PC-9 (cell line): ENCODE results near the gene SUFU. TPM values are rescaled to one million over a fixed set of nuclear protein-coding genes. Genes with fewer than 3 reads are reported as not detected.

Source experiments
- BruUV-seq: library from RNA; stranded (reverse); fragments of 400-500 nt; replicated peaks from 2 replicates; lab custom pipeline; 2021; lab: Mats Ljungman, UMichigan
- CTCF ChIA-PET: fragments of 300-600 bp; sonication (Branson Sonifier 250); formaldehyde crosslinking; loops from one replicate; lab custom pipeline; 2022; ENCODE audit warnings: antibody characterized with exemption; lab: Charles Lee
- POLR2A ChIA-PET: fragments of 300-600 bp; sonication (Branson Sonifier 250); formaldehyde crosslinking; loops from one replicate; lab custom pipeline; 2022; ENCODE audit warnings: antibody characterized with exemption; ENCODE audit not compliant: unreplicated experiment; lab: Charles Lee
- DNase-seq, 2 experiments: peaks; one replicate each; pipeline versions ENCODE4 v3.0.0 to v3.0.0-alpha.2; 2015 to 2022; ENCODE audit warnings: mixed read lengths in 1 of 2
- H2AFZ ChIP-seq: fragments of 200-600 bp; sonication (generic); 2 replicates; pipeline ENCODE4 v1.8.1; 2017; ENCODE audit warnings: antibody characterized with exemption
- H3F3A ChIP-seq: fragments of 200-600 bp; sonication (generic); 2 replicates; pipeline ENCODE4 v1.8.1; 2017; ENCODE audit warnings: antibody characterized with exemption, mild to moderate bottlenecking, low read depth; ENCODE audit not compliant: insufficient read depth
- H3K27ac ChIP-seq: fragments of 200-600 bp; sonication (generic); 2 replicates; pipeline ENCODE4 v1.6.1; 2016; ENCODE audit warnings: mixed run types
- H3K27me3 ChIP-seq: fragments of 200-600 bp; sonication (generic); 2 replicates; pipeline ENCODE4 v1.6.1; 2016; ENCODE audit warnings: low read depth, mixed run types; ENCODE audit not compliant: insufficient read depth
- H3K36me3 ChIP-seq: fragments of 200-600 bp; sonication (generic); 2 replicates; pipeline ENCODE4 v1.6.1; 2016; ENCODE audit warnings: low read depth, mixed run types
- H3K4me1 ChIP-seq: fragments of 200-600 bp; sonication (generic); replicated peaks from 2 replicates; pipeline ENCODE4 v1.6.1; 2016; ENCODE audit warnings: mixed run types; ENCODE audit not compliant: insufficient read depth
- H3K4me2 ChIP-seq: fragments of 200-600 bp; sonication (generic); 2 replicates; pipeline ENCODE4 v1.6.1; 2017; ENCODE audit warnings: mixed run types
- H3K4me3 ChIP-seq: fragments of 200-600 bp; sonication (generic); 2 replicates; pipeline ENCODE4 v1.6.1; 2016; ENCODE audit warnings: mixed run types
- H3K79me2 ChIP-seq: fragments of 200-600 bp; sonication (generic); 2 replicates; pipeline ENCODE4 v1.6.1; 2017; ENCODE audit warnings: low read depth, mixed run types
- H3K9me2 ChIP-seq: fragments of 200-600 bp; sonication (generic); 2 replicates; pipeline ENCODE4 v1.8.1; 2017; ENCODE audit warnings: mild to moderate bottlenecking; ENCODE audit not compliant: insufficient read depth
- H3K9me3 ChIP-seq: fragments of 200-600 bp; sonication (generic); 2 replicates; pipeline ENCODE4 v1.8.1; 2016; ENCODE audit warnings: low read depth; ENCODE audit not compliant: insufficient read depth
- H4K20me1 ChIP-seq: fragments of 200-600 bp; sonication (generic); 2 replicates; pipeline ENCODE4 v1.8.1; 2017; ENCODE audit not compliant: insufficient read depth
- EZH2 ChIP-seq: fragments of 200-600 bp; sonication (generic); IDR thresholded peaks from 2 replicates; pipeline ENCODE4 v1.8.0; 2017; ENCODE audit warnings: antibody characterized with exemption, low read depth
- intact Hi-C: fragments of 100-400 bp; cut with micrococcal nuclease; formaldehyde crosslinking; loops from one replicate; pipeline ENCODE4 v1.10.0; 2022; ENCODE audit not compliant: unreplicated experiment
- total RNA-seq: library from RNA; stranded (reverse); gene quantifications from 2 replicates; pipeline ENCODE4 v1.2.3, GENCODE V29; 2021
- TF ChIP-seq, protein P1 (sequence below): fragments of 200-600 bp; sonication (generic); conservative IDR thresholded peaks from 2 replicates; pipeline ENCODE4 v1.6.1; 2017; ENCODE audit warnings: mixed run types, antibody characterized with exemption, mild to moderate bottlenecking, moderate library complexity

Gene SUFU
- total RNA-seq, 1 experiment from 2014 or later, result 20.2 TPM

GRCh38 chr10:102656026-102656425 lies 152.3 kb downstream of the SUFU start:
- Histone ChIP-seq H3K27me3 (no peaks in the 10 kb centered on the region), H3K79me2 (peaks cover 29% of the 10 kb centered on the region), H2AFZ (no peak overlapping the region), H3K4me1 (no peaks in the 10 kb centered on the region), H3K36me3 (no peaks in the 10 kb centered on the region), H3K27ac (no peak overlapping the region), H3K9me3 (no peaks in the 10 kb centered on the region), H3F3A (no peaks in the 10 kb centered on the region), H4K20me1 (peaks cover 31% of the 10 kb centered on the region), H3K4me3 (no peak overlapping the region), H3K9me2 (no peaks in the 10 kb centered on the region), H3K4me2 (no peak overlapping the region)
- intact Hi-C loops, result no loop called here
- ChIA-PET POLR2A (interaction anchor here (0.6 to 0.7 kb wide), 2 partner anchors 10 to 29 kb away, joined by 4 to 6 read pairs; no protein-coding TSS in a partner anchor), CTCF (interaction anchor here (0.6 kb wide), 2 partner anchors 13 to 426 kb away, joined by 3 to 7 read pairs; no protein-coding TSS in a partner anchor)
- DNase-seq, result no peak
- no TSS peak for BruUV-seq
- TF ChIP-seq EZH2, result no peak
- TF ChIP-seq, protein P1, sequence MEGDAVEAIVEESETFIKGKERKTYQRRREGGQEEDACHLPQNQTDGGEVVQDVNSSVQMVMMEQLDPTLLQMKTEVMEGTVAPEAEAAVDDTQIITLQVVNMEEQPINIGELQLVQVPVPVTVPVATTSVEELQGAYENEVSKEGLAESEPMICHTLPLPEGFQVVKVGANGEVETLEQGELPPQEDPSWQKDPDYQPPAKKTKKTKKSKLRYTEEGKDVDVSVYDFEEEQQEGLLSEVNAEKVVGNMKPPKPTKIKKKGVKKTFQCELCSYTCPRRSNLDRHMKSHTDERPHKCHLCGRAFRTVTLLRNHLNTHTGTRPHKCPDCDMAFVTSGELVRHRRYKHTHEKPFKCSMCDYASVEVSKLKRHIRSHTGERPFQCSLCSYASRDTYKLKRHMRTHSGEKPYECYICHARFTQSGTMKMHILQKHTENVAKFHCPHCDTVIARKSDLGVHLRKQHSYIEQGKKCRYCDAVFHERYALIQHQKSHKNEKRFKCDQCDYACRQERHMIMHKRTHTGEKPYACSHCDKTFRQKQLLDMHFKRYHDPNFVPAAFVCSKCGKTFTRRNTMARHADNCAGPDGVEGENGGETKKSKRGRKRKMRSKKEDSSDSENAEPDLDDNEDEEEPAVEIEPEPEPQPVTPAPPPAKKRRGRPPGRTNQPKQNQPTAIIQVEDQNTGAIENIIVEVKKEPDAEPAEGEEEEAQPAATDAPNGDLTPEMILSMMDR, result no peak

GRCh38 chr10:102656791-102657371 lies 153.1 kb downstream of the SUFU start:
- peaks cover 20% of the 10 kb centered on the region for H3K79me2 ChIP-seq
- H3K36me3 ChIP-seq, result no peaks in the 10 kb centered on the region
- no peak for TF ChIP-seq EZH2
- TF ChIP-seq, protein P1, result no peak
- H4K20me1 ChIP-seq, result peaks cover 23% of the 10 kb centered on the region
- intact Hi-C loops, result no loop called here
- H2AFZ ChIP-seq, result no peak overlapping the region
- BruUV-seq, result no TSS peak
- no peaks in the 10 kb centered on the region for H3K27me3 ChIP-seq
- DNase-seq, result no peak
- no peak overlapping the region for H3K4me3 ChIP-seq
- CTCF ChIA-PET, result no interaction called here
- no peaks in the 10 kb centered on the region for H3K9me2 ChIP-seq
- H3K27ac ChIP-seq, result no peak overlapping the region
- POLR2A ChIA-PET, result interaction anchor here (0.6 kb wide), 1 partner anchor 57 kb away, joined by 5 read pairs; the partner anchor contains the start of genes ARL3 and SFXN2
- H3F3A ChIP-seq, result no peaks in the 10 kb centered on the region
- no peak overlapping the region for H3K4me2 ChIP-seq
- H3K4me1 ChIP-seq, result no peaks in the 10 kb centered on the region
- H3K9me3 ChIP-seq, result no peaks in the 10 kb centered on the region

GRCh38 chr10:102657451-102657850 lies 153.7 kb downstream of the SUFU start:
- Histone ChIP-seq H3K27me3 (no peaks in the 10 kb centered on the region), H3F3A (no peaks in the 10 kb centered on the region), H3K36me3 (no peaks in the 10 kb centered on the region), H4K20me1 (peaks cover 17% of the 10 kb centered on the region), H3K9me3 (no peaks in the 10 kb centered on the region), H2AFZ (no peak overlapping the region), H3K79me2 (peaks cover 15% of the 10 kb centered on the region), H3K4me1 (no peaks in the 10 kb centered on the region), H3K4me2 (no peak overlapping the region), H3K9me2 (no peaks in the 10 kb centered on the region), H3K27ac (no peak overlapping the region), H3K4me3 (no peak overlapping the region)
- intact Hi-C loops, result no loop called here
- no peak for DNase-seq
- BruUV-seq, result no TSS peak
- TF ChIP-seq, protein P1, result no peak
- no peak for TF ChIP-seq EZH2
- ChIA-PET CTCF (no interaction called here), POLR2A (no interaction called here)
